HS-27A (cell line): ENCODE results near the gene TFB2M.
"Not testable (repeated sequence)": the region's sequence is repeated elsewhere in the genome, so short reads cannot be mapped to it uniquely, and the experiment has no call there.

Experiments
- DNase-seq: peaks from one replicate; pipeline ENCODE4 v3.0.0-alpha.2; 2012; ENCODE audit warnings: low read depth, missing footprints

TFB2M gene

GRCh38 chr1:246566128-246566812, at the start of gene TFB2M, which contains the start of gene CNST:
TSS of gene TFB2M (minus strand) at chr1:246566261. CDS start at chr1:246566138, 123 bp downstream.
TSS of gene CNST (plus strand) at chr1:246566456. CDS start at chr1:246591563, 25,107 bp downstream.
- DNase-seq: peak; percentile 91

- no peak for DNase-seq
Measured at GRCh38 chr1:246613096-246613758, 47.2 kb upstream of the TFB2M start.

DNA sequence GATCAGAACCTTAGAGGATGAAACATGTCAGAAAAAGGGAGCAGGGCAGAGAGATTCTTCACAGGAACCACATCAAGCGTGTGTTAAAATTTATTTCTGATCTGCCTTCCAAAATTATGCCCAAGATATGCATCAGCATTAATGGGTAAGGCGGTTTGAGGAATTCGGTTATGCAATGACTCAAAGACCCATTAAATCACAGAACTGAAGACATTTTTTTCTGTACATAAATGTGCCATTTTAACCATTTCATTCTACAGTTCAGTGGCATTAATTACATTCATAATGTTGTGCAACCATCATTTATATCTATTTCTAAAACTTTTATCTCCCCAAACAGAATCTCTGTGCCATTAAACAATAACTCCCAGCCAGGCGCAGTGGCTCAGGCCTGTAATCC, 43.6 kb upstream of the TFB2M start:
- no peak for DNase-seq

GRCh38 chr1:246608616-246609376, 42.7 kb upstream of the TFB2M start:
- peak; percentile 86 for DNase-seq

GRCh38 chr1:246607462-246607861, 41.4 kb upstream of the TFB2M start:
- DNase-seq: no peak

- not testable (repeated sequence) for DNase-seq
Measured at GRCh38 chr1:246605231-246605630, 39.2 kb upstream of the TFB2M start.

DNA sequence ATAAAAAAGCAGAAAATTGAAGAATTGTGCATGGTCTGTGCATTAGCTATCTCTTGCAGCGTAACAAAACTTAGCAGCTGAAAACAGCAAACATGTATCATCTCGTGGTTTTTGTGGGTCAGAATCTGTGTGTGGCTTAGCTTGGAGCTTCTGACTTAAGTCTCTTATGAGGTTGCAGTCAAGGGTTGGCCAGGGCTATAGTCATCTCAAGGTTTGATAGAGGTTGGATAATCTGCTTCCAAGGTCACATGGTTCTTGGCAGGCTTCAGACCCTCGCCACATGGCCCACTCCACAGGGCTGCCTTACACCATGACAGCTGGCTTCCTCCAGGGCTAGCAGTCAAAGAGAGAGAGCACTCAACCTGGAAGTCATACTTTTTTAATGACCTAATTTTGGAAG, 36.1 kb upstream of the TFB2M start:
- no peak for DNase-seq

GRCh38 chr1:246600579-246600978, 34.5 kb upstream of the TFB2M start:
- DNase-seq: no peak

DNA sequence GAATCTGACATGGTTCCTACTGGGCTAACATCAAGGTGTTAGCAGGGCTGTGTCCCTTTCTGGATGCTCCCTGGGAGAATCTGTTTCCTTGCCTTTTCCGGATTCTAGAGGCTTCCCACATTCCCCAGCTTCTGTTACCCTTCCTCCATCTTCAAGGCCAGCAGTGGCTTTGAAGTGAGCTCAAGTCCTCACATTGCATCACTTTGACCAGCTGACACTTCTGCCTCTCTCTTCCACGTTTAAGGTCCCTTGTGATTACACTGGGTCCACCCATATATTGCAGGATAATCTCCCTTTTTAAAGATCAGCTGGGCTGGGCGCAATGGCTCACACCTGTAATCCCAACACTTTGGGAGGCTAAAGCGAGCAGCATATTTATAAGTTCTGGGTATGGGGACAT, 33.3 kb upstream of the TFB2M start:
- no peak for DNase-seq

- DNase-seq: no peak
Measured at GRCh38 chr1:246597971-246598370, 31.9 kb upstream of the TFB2M start.

DNA sequence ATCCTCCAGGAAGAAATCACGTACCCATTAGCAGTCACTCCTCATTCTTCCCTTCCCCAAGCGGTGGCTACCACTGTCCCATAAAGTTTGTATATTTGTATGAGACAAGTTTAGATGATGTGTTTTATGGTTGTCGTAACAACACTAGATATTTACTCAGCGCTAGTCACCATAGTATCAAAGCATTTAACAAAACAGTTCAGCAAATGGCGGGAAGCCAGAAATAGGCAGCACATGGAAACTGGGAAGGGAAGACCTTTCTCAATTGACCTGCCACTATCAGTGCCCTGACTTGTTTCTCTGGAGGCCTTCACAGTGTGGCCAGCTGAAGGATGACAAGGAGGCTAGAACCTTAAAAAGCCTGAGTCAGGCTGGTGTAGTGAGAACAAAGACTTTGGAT, 31.3 kb upstream of the TFB2M start:
- DNase-seq: no peak

DNA sequence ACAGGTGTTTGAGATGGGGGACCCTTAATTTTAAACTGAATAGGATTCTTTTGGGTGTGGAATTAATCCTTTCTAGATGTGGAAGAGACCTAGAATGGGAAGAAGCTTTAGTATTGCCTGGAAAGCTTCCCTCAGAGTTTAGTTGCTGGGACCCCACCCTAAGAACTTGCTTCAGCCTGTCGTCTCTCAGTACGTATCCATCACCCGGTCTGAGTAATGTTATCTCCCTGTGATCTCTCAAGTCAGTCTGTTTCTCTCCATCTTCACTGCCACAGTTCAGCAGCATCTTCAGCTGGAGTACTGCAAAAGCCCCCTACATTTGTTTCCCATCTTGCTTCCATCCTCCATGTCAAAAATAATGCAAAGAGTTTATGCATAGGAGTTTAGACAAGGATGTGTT, 29.1 kb upstream of the TFB2M start:
- DNase-seq: no peak

- DNase-seq: peak; percentile 81
Measured at GRCh38 chr1:246592695-246593094, 26.6 kb upstream of the TFB2M start.

DNA sequence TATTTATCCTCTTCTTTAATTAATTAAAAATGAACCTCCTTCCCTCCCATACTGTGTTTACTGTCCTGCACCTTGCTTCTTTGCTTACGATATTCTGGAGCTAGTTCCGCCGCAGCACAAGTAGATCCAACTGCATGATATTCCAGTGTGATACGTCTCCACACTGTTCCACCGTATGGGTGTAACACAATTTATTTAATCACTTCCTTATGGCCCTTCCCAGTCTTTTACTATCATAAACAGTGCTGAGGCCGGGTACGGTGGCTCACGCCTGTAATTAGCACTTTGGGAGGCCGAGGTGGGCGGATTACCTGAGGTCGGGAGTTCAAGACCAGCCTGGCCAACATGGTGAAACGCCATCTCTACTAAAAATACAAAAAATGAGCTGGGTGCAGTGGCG, 25.9 kb upstream of the TFB2M start:
- DNase-seq: no peak

DNA sequence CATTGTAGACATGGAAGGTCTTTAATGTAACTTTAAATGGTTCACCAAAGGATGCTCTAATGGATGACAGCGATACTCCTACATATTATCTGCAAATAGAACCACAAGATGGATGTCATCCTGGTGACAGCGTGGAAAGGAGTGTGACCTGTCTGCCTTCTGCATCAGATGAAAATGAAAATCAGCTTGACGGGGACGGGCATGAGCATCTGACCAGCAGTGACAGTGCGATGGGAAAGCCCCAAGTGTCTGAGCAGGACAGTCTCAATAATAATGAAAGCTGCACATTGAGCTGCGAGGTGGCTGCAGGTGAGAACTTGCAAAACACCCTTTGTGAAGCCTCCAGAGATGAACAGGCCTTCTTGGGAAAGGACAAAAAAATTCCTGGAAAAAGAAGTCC, 25.4 kb upstream of the TFB2M start:
- DNase-seq: no peak

GRCh38 chr1:246591047-246591446, 25.0 kb upstream of the TFB2M start:
- no peak for DNase-seq

DNA sequence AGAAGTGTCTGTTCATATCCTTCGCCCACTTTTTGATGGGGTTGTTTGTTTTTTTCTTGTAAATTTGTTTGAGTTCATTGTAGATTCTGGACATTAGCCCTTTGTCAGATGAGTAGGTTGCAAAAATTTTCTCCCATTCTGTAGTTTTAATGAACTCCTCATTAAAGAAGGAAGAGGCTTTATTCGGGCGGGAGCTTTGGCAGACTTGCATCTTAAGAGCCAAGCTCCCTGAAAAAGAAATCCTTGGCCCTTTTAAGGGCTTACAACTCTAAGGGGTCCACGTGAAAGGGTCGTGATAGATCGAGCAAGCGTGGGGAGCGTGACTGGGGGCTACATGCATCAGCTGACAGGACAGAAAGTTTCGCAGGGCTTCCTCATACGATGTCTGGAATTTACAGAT, 23.9 kb upstream of the TFB2M start:
- DNase-seq: not testable (repeated sequence)

DNA sequence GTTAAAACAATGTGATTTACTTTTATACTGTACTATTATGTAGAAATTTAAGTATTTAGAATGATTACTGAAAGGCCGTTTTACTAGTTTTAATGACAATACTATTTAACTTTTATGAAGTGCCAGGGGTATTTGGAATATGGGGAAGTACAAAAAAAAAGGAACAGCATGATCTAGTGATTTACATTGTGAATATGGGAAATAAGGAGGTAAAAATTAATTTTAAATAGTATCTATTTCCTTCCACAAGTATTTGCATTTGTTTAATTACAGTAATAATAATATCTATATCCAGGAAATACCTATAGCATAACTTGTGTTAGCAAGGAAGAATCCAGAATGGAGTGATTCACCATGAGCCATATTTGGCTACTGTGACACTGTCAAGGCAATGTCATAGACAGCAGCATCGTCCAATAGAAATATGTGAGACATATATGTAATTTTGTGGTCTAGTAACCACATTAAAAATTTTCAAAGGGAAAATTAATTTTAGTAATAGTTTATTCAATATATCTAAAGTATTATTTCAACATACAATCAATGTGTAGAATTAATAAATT, 22.2 kb upstream of the TFB2M start:
- DNase-seq: no peak

- DNase-seq: no peak
Measured at GRCh38 chr1:246587606-246588005, 21.5 kb upstream of the TFB2M start.

DNA sequence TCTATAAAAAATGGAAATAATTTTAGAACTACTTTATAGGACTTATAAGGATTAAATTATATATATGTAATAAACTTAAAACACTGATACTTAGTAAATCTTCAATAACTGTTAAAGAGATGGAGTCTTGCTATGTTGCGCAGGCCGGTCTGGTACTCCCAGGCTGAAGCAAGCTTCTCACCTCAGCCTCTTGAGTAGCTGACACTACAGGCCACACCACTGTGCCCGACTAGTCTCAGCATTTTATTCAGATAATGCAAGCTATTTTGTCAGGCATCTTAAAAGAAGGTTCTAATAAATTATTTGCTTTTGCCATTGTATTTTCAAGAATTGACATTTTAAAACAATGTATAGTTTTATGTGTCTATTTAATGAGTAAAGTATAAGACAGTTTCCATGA, 21.0 kb upstream of the TFB2M start:
- no peak for DNase-seq

- no peak for DNase-seq
Measured at GRCh38 chr1:246583448-246584185, 17.6 kb upstream of the TFB2M start.

GRCh38 chr1:246583056-246583440, 17.0 kb upstream of the TFB2M start:
- no peak for DNase-seq
